H1 (cell line): Measurements from ENCODE around the gene DECR2. TPM values are rescaled to one million over a fixed set of nuclear protein-coding genes. Genes with fewer than 3 reads are reported as not detected.
A peak's percentile ranks its signal among the peaks of the same experiment; 100 is the strongest.

ENCODE experiments used
- CTCF ChIA-PET: fragments of 300-600 bp; sonication (Branson Sonifier 250); formaldehyde crosslinking; loops from one replicate; lab custom pipeline; 2021; ENCODE audit not compliant: partially characterized antibody; lab: Charles Lee
- POLR2A ChIA-PET: fragments of 300-600 bp; sonication (Branson Sonifier 250); formaldehyde crosslinking; loops from one replicate; lab custom pipeline; 2021; ENCODE audit warnings: inconsistent platforms; ENCODE audit not compliant: partially characterized antibody; lab: Charles Lee
- DNase-seq, 2 experiments: peaks; one replicate each; pipeline versions ENCODE4 v3.0.0 to v3.0.0-alpha.2; 2010 to 2022; ENCODE audit warnings: low spot score in 2 of 2, low read depth in 1 of 2, mixed read lengths in 1 of 2
- FAIRE-seq: peaks from 2 replicates; lab custom pipeline; 2011; peaks lifted over from hg19 to GRCh38; lab: Jason Lieb, UNC
- H2AFZ ChIP-seq: 2 replicates; pipeline ENCODE4 v1.8.1; 2012; ENCODE audit warnings: low read length, inconsistent platforms
- H2AK5ac ChIP-seq: 2 replicates; pipeline ENCODE4 v1.6.1; 2013; ENCODE audit warnings: low read depth, low read length
- H2BK120ac ChIP-seq: replicated peaks from 2 replicates; pipeline ENCODE3; 2013; ENCODE audit warnings: low read depth, low read length, inconsistent platforms
- H2BK12ac ChIP-seq: 2 replicates; pipeline ENCODE4 v1.6.1; 2013; ENCODE audit warnings: low read depth, low read length
- H2BK15ac ChIP-seq: 2 replicates; pipeline ENCODE4 v1.6.1; 2013; ENCODE audit warnings: low read length
- H2BK20ac ChIP-seq: 2 replicates; pipeline ENCODE4 v1.6.1; 2013; ENCODE audit warnings: low read length
- H2BK5ac ChIP-seq: 2 replicates; pipeline ENCODE4 v1.6.1; 2013; ENCODE audit warnings: low read depth, low read length
- H3K14ac ChIP-seq: 2 replicates; pipeline ENCODE4 v1.6.1; 2013; ENCODE audit warnings: inconsistent platforms; ENCODE audit not compliant: insufficient read length
- H3K18ac ChIP-seq: 2 replicates; pipeline ENCODE4 v1.6.1; 2013; ENCODE audit warnings: low read length; ENCODE audit errors: extremely low read depth
- H3K23ac ChIP-seq: 2 replicates; pipeline ENCODE4 v1.6.1; 2013; ENCODE audit warnings: inconsistent platforms; ENCODE audit not compliant: insufficient read length
- H3K23me2 ChIP-seq: 2 replicates; pipeline ENCODE4 v1.6.1; 2013; ENCODE audit warnings: low read depth, low read length
- H3K27ac ChIP-seq: 2 replicates; pipeline ENCODE4 v1.6.1; 2011; ENCODE audit warnings: low read depth, low read length, inconsistent platforms
- H3K27me3 ChIP-seq, 4 experiments: replicated peaks in 1 of 4; 1 replicate in 1 of 4; 2 replicates in 3 of 4; pipeline versions ENCODE4 v1.6.1 to v1.8.1; 2011 to 2013; ENCODE audit warnings: low read length in 3 of 4, mild to moderate bottlenecking in 3 of 4, inconsistent platforms in 2 of 4, mixed read lengths in 2 of 4, moderate library complexity in 1 of 4; ENCODE audit not compliant: control insufficient read depth in 3 of 4, insufficient read depth in 3 of 4; ENCODE audit errors: extremely low read depth in 1 of 4
- H3K36me3 ChIP-seq, 4 experiments: 2 replicates each; pipeline versions ENCODE4 v1.6.1 to v1.8.1; 2011 to 2013; ENCODE audit warnings: mild to moderate bottlenecking in 4 of 4, low read length in 3 of 4, moderate library complexity in 2 of 4, control low read depth in 1 of 4, inconsistent platforms in 1 of 4; ENCODE audit not compliant: insufficient read depth in 4 of 4, control insufficient read depth in 2 of 4
- H3K4ac ChIP-seq: replicated peaks from 2 replicates; pipeline ENCODE3; 2013; ENCODE audit warnings: low read length, low read depth, mixed read lengths, inconsistent platforms; ENCODE audit not compliant: insufficient read length
- H3K4me1 ChIP-seq, 4 experiments: replicated peaks in 1 of 4; 1 replicate in 1 of 4; 2 replicates in 3 of 4; pipeline versions ENCODE4 v1.6.1 to v1.8.1; 2011 to 2013; ENCODE audit warnings: low read length in 3 of 4, inconsistent platforms in 2 of 4, mixed read lengths in 1 of 4; ENCODE audit not compliant: insufficient read depth in 4 of 4, control insufficient read depth in 3 of 4
- H3K4me2 ChIP-seq, 2 experiments: 2 replicates each; pipeline versions ENCODE4 v1.6.1 to v1.8.1; 2011 to 2013; ENCODE audit warnings: low read depth in 2 of 2, low read length in 2 of 2, control low read depth in 1 of 2, inconsistent platforms in 1 of 2, mild to moderate bottlenecking in 1 of 2; ENCODE audit not compliant: insufficient read depth in 1 of 2
- H3K4me3 ChIP-seq, 4 experiments: fragments of 200-600, 300-600 bp in 1 of 4; sonication (generic), shearing (Covaris generic), sonication (Bioruptor Twin) in 1 of 4; 2 replicates each; pipeline versions ENCODE4 v1.5.1 to v1.8.1; 2011 to 2016; ENCODE audit warnings: low read length in 4 of 4, low read depth in 3 of 4, control low read depth in 2 of 4, inconsistent platforms in 2 of 4, mild to moderate bottlenecking in 2 of 4, mixed read lengths in 1 of 4, moderate library complexity in 1 of 4; ENCODE audit not compliant: insufficient read depth in 2 of 4; ENCODE audit errors: extremely low read depth in 1 of 4
- H3K56ac ChIP-seq: replicated peaks from 2 replicates; pipeline ENCODE3; 2013; ENCODE audit warnings: low read depth, mild to moderate bottlenecking, mixed read lengths, low read length, inconsistent platforms; ENCODE audit not compliant: insufficient read length
- H3K79me1 ChIP-seq: 2 replicates; pipeline ENCODE4 v1.6.1; 2013; ENCODE audit warnings: low read depth, low read length, control low read depth
- H3K79me2 ChIP-seq, 2 experiments: 2 replicates each; pipeline versions ENCODE4 v1.6.1 to v1.8.1; 2012 to 2013; ENCODE audit warnings: low read length in 2 of 2, mild to moderate bottlenecking in 2 of 2, inconsistent platforms in 1 of 2; ENCODE audit not compliant: insufficient read depth in 2 of 2, control insufficient read depth in 1 of 2
- H3K9ac ChIP-seq, 4 experiments: replicated peaks in 1 of 4; 1 replicate in 1 of 4; 2 replicates in 3 of 4; pipeline versions ENCODE4 v1.6.1 to v1.8.1; 2011 to 2013; ENCODE audit warnings: low read depth in 3 of 4, low read length in 3 of 4, control low read depth in 2 of 4, mild to moderate bottlenecking in 2 of 4, moderate library complexity in 2 of 4, inconsistent platforms in 1 of 4; ENCODE audit errors: extremely low read depth in 1 of 4
- H3K9me3 ChIP-seq, 2 experiments: 2 replicates each; pipeline versions ENCODE4 v1.6.1 to v1.8.1; 2012 to 2013; ENCODE audit warnings: mild to moderate bottlenecking in 2 of 2, moderate library complexity in 2 of 2, control low read depth in 1 of 2, inconsistent platforms in 1 of 2, low read depth in 1 of 2, low read length in 1 of 2, mixed read lengths in 1 of 2; ENCODE audit not compliant: insufficient read depth in 2 of 2
- H4K20me1 ChIP-seq, 2 experiments: replicated peaks in 1 of 2; 2 replicates each; pipeline versions ENCODE3 to v1.8.1; 2011 to 2013; ENCODE audit warnings: inconsistent platforms in 2 of 2, low read length in 2 of 2, mild to moderate bottlenecking in 1 of 2; ENCODE audit not compliant: insufficient read depth in 2 of 2, control insufficient read depth in 1 of 2
- H4K5ac ChIP-seq: 2 replicates; pipeline ENCODE4 v1.6.1; 2013; ENCODE audit warnings: low read length, low read depth, mixed read lengths, inconsistent platforms; ENCODE audit not compliant: insufficient read length
- H4K8ac ChIP-seq: 2 replicates; pipeline ENCODE4 v1.8.0; 2013; ENCODE audit warnings: mild to moderate bottlenecking, moderate library complexity, low read length, inconsistent platforms; ENCODE audit not compliant: insufficient read depth; ENCODE audit errors: extremely low read depth
- H4K91ac ChIP-seq: replicated peaks from 2 replicates; pipeline ENCODE3; 2013; ENCODE audit warnings: low read length, mixed read lengths, inconsistent platforms; ENCODE audit not compliant: insufficient read length
- EGR1 ChIP-seq: IDR thresholded peaks from 2 replicates; pipeline ENCODE4 v1.6.1; 2011; ENCODE audit warnings: low read depth, low read length, borderline replicate concordance
- HDAC2 ChIP-seq, 2 experiments: fragments of 300-600 bp in 1 of 2; sonication (generic) in 1 of 2; IDR thresholded peaks; 2 replicates each; pipeline ENCODE4 v1.6.1; 2011 to 2012; ENCODE audit warnings: low read depth in 2 of 2, low read length in 2 of 2, mild to moderate bottlenecking in 2 of 2, moderate library complexity in 2 of 2, borderline replicate concordance in 1 of 2, inconsistent platforms in 1 of 2
- PHF8 ChIP-seq: fragments of 200-600 bp; sonication (generic); conservative IDR thresholded peaks from 2 replicates; pipeline ENCODE4 v1.7.1; 2012; ENCODE audit warnings: low read depth, mild to moderate bottlenecking, inconsistent platforms, low read length, moderate library complexity
- RFX5 ChIP-seq: IDR thresholded peaks from 2 replicates; pipeline ENCODE4 v1.6.1; 2011; ENCODE audit warnings: low read depth, low read length, improper control_type of control experiment, borderline replicate concordance
- SIN3A ChIP-seq, 2 experiments: IDR thresholded peaks in 1 of 2; conservative IDR thresholded peaks in 1 of 2; 2 replicates each; pipeline ENCODE4 v1.6.1; 2011 to 2012; ENCODE audit warnings: low read length in 2 of 2, improper control_type of control experiment in 1 of 2, low read depth in 1 of 2, mild to moderate bottlenecking in 1 of 2
- SUZ12 ChIP-seq: fragments of 200-600 bp; sonication (generic); IDR thresholded peaks from 2 replicates; pipeline ENCODE4 v1.6.1; 2012; ENCODE audit warnings: mild to moderate bottlenecking, inconsistent platforms, low read length, moderate library complexity, mixed read lengths
- TBP ChIP-seq: IDR thresholded peaks from 2 replicates; pipeline ENCODE4 v1.6.1; 2011; ENCODE audit warnings: low read depth, low read length, improper control_type of control experiment
- WGBS, 2 experiments: shearing (Covaris generic) in 1 of 2; methylation state at CpG; one replicate each; pipeline versions ENCODE4 v1.1.6 to v1.1.7; 2013 to 2015; ENCODE audit warnings: low lambda C conversion rate in 2 of 2, mixed read lengths in 2 of 2, inconsistent platforms in 1 of 2, low coverage in 1 of 2, missing lambda C conversion rate in 1 of 2; ENCODE audit not compliant: insufficient replicate concordance in 2 of 2, insufficient coverage in 1 of 2, insufficient read length in 1 of 2; ENCODE audit errors: extremely low coverage in 1 of 2, missing lambda C conversion rate in 1 of 2; 5-methylcytosine and 5-hydroxymethylcytosine counted together
- polyA plus RNA-seq, 7 experiments: library from polyadenylated mRNA; depleted of rRNA in 3 of 7; stranded (reverse) in 5 of 7; unstranded in 2 of 7; fragments of >200 nt in 5 of 7; fragments of 200-250 nt in 2 of 7; gene quantifications; 1 replicate in 5 of 7; 2 replicates in 1 of 7; 4 replicates in 1 of 7; pipeline versions ENCODE4 v1.2.1 to v1.2.3, GENCODE V29; 2011 to 2013; ENCODE audit warnings: missing spikeins in 2 of 7, mixed read lengths in 2 of 7
- total RNA-seq: library from RNA; stranded (reverse); fragmentation: NEBNext Ultra II Directional; extraction: Animal tissue kit (Norgen Biotek cat#: 25700); gene quantifications from 2 replicates; pipeline ENCODE4 v1.2.1, GENCODE V29; 2021

Gene DECR2
- total and polyA plus RNA-seq, 2 of the 8 experiments (the other 6 are each of a cell fraction or from before 2014, with no cell fraction given), result 28.2 to 39.9 TPM

- WGBS, 2 experiments, result 88% methylated on average over 12 of the region's 12 CpGs; no CpG with 5 or more reads in 1 of the 2 experiments
- TF ChIP-seq HDAC2 (IDR thresholded peaks at IDR 0.05; ENCODE audit: borderline replicate concordance in 1 of 2, low read depth in 2 of 2, low read length in 2 of 2), result no peak
- TF ChIP-seq TBP, result no peak
- no peak for TF ChIP-seq EGR1
- no peak for TF ChIP-seq PHF8
- no peak for TF ChIP-seq SIN3A (conservative IDR thresholded peaks at IDR 0.05 in 1 of 2, IDR thresholded peaks at IDR 0.05 in 1 of 2; ENCODE audit: low read depth in 1 of 2, low read length in 2 of 2)
- TF ChIP-seq SUZ12, result no peak
- TF ChIP-seq RFX5, result no peak
- Histone ChIP-seq H3K36me3 (0 out of 8 replicates have a peak, but pooled peaks cover 0 to 3% (median 0%) of the 10 kb centered on the region in 4 experiments), H3K79me1 (peaks cover 6% of the 10 kb centered on the region), H3K23me2 (peaks cover 7% of the 10 kb centered on the region; the same call in 1 of the 2 replicates), H2AK5ac (0 out of 2 replicates have a peak overlapping the region, but pooled peaks have one; percentile 39), H3K9ac (no peak overlapping the region), H2BK120ac (no peak overlapping the region), H3K4me3 (no peak overlapping the region), H3K9me3 (no peaks in the 10 kb centered on the region), H2BK12ac (peak overlapping the region; percentile 60; the same call in 1 of the 2 replicates), H3K56ac (no peak overlapping the region), H2AFZ (no peak overlapping the region), H3K4me1 (peaks cover 0 to 4% (median 2%) of the 10 kb centered on the region in 4 experiments; a peak in 3 of 7 replicates), H2BK5ac (no peak overlapping the region), H4K20me1 (peaks cover 1 to 11% of the 10 kb centered on the region in 2 experiments), H3K4me2 (no peak overlapping the region), H4K5ac (no peak overlapping the region), H3K4ac (no peak overlapping the region), H4K91ac (no peak overlapping the region), H3K14ac (no peak overlapping the region), H3K23ac (no peak overlapping the region), H2BK15ac (no peak overlapping the region), H3K27me3 (no peaks in the 10 kb centered on the region), H3K27ac (no peak overlapping the region), H3K18ac (no peak overlapping the region), H3K79me2 (peaks cover 5 to 24% of the 10 kb centered on the region in 2 experiments; a peak in 3 of 4 replicates), H2BK20ac (no peak overlapping the region), H4K8ac (no peak overlapping the region)
- DNase-seq (no peak), FAIRE-seq (no peak)
- ChIA-PET CTCF (interaction anchor here (0.6 to 1.8 kb wide), 3 partner anchors 34 to 173 kb away, joined by 3 to 5 read pairs (median 3); no protein-coding TSS in a partner anchor), POLR2A (interaction anchor here (0.5 to 1.6 kb wide), 2 partner anchors 9 to 115 kb away, joined by 4 to 6 read pairs; no protein-coding TSS in a partner anchor)
Observed at GRCh38 chr16:354291-354881, 47.3 kb upstream of the DECR2 start.
